Hematopoietic multipotent progenitor cell treated with erythropoietin and hydrocortisone succinate and interleukin-3 and kit ligand, for 8 days (in vitro differentiated cells): ENCODE results near the gene FBXW9.
"Not testable (repeated sequence)": the region's sequence is repeated elsewhere in the genome, so short reads cannot be mapped to it uniquely, and the experiment has no call there.

Experiments
- DNase-seq: peaks from one replicate; pipeline ENCODE4 v3.0.0-alpha.2; 2015

Gene FBXW9

DNA sequence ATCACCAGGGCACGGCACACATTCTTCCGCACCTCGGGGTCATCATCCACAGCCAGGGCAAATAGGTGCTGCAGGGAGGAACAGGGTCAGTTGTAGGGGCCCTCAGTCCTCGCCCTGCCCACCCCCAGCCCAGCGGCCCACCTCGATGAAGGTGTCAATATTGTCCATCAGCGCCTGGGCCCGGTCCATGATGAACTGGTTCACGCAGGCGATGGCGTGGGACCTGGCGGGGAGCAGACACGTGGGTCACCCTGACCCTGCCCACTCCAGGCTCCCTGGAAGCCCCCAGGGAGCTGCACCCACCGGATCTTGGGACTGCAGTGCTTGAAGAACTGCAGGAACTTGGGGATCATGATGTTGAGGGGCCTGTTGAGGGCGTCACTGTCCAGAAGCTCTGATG is 18.7 kb upstream of the FBXW9 start:
- DNase-seq = no peak

DNA sequence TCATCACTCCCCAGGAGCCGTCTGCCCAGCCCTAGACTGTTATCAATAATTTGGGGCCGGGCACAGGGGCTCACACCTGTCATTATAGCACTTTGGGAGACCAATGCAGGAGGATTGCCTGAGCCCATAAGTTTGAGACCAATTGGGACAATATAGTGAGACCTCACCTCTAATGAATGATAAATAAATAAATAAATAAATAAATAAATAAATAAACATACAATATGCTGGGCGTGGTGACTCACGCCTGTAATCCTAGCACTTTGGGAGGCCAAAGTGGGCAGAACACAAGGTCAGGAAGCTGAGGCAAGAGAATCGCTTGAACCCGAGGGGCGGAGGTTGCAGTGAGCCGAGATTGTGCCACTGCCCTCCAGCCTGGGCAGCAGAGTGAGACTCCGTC is 16.9 kb upstream of the FBXW9 start:
- not testable (repeated sequence) for DNase-seq

DNA sequence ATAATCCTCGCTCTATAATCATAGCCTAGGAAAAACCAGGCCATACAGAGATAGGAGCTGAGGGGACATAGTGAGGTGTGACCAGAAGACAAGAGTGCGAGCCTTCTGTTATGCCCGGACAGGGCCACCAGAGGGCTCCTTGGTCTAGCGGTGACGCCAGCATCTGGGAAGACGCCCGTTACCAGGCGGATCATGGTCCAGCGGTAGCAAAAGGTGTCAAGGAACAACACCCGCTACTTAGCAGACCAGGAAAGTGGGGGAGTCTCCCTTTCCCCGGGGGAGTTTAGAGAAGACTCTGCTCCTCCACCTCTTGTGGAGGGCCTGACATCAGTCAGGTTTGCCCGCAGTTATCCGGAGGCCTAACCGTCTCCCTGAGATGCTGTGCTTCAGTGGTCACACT is 15.6 kb upstream of the FBXW9 start:
- DNase-seq = not testable (repeated sequence)

DNA sequence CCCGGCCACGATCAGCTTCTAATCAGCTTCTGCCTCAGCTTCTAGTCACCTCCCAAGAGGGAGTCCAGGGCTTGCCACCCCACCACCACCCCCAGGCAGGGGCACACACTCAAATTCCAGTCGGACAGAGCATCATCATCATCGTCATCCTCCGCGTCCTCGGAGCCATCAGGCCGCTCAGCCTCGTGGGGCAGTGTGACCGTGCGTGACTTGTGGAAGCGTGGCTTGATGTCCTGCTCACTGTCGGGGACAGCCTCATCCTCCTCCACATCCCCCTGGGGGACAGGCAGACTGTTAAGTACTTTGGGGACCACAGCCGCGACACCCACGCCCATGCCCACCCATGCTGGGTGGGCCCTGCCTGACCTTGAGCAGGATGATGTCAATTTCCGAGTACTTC is 14.8 kb upstream of the FBXW9 start:
- no peak for DNase-seq

DNA sequence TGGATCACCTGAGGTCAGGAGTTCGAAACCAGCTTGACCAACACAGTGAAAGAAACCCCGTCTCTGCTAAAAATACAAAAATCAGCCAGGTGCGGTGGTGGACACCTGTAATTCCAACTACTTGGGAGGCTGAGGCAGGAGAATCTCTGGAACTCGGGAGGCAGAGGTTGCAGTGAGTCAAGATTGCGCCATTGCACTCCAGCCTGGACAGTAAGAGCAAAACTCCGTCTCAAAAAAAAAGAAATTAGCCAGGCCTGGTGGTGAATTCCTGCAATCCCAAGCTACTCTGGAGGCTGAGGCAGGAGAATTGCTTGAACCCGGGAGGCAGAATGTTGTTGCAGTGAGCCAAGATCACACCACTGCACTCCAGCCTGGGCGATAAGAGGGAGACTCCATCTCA is 12.2 kb upstream of the FBXW9 start:
- no peak for DNase-seq

DNA sequence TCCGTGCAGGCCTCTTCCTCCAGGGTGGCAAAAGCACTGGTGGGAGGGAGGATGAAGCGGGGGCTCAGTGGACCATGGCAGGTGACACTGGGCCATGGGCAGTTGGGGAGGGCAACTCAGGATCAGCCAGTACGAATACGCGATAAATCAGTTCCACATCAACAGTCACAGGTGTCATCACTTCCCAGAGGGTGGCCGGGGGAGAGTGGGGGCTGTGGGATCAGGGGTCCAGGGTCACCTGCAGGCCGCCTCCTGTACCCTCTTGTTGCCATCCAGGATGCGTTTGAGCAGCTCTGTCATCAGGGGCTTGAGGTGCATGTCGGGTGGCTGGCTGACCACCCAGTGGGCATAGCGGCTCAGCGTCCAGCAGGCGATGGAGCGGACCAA is 9.9 kb upstream of the FBXW9 start:
- no peak for DNase-seq

DNA sequence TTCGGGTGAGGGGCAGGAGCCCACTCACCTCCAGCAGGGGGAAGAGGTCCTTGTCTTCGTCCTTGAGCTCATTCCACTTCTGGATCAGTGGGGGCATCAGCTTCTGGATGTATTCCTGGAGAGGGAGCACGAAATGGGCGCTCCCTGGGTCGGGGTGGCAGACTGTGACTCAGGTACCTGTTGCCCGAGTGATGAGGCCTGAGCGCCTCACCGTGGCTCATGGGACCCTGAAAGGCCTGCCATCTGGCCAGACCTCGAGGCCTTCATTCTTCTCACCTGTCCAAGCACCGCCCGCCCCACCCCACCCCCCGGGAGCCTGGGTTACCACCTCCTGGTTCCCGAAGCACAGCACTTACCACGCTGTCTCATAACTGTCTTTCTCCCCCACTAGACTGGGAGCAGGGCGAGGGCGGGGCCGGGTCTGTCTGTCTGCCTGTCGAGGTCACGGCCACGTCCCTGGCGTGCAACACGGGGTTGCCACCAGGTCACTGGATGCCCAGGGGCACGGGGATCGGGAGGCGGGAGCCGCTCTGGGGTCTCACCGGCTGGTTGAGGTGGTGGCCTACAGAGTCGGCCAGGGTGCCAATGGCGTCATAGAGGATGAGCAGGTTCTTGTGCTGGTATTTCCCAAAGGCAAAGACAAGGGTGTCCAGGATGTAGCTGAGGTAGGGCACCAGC is 9.4 kb upstream of the FBXW9 start:
- no peak for DNase-seq

DNA sequence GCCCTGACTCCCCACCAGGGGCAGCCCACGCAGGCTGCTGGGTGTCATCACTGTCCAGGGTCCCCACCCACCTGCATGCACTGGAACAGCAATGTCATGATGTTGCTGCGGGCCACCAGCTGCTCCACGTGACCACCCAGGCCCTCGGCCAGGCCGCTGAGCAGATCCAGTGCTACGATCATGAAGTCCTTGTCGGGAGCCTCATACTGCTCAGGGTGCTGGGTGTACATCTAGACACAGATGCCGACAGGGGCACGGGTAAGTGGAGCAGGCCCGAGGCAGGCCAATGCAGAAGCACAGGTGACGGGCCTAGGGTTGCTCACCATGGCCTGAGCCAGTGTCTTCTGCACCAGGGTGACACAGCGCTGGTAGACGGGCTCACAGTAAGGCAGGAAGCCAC is 8.7 kb upstream of the FBXW9 start:
- no peak for DNase-seq

DNA sequence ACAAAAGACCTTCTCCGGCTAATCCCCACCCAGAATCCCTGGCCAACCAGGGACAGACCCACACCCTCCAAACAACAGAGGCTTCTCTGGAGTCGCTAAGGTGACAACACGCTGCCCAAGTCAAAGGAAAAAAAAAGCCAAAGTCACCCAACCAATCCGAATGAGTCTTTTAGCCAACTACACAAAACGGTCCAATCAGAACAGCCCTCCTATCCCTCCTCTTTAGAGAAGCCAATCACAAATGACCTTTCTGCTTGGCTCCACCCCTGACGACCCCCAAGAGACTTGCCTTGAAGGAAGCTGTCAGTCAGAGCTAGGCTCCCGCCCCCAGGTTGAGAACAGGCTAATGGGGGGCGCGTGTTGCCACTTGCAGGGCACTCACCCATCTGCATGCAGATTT is 6.6 kb upstream of the FBXW9 start:
- peak; percentile 75 for DNase-seq

DNA sequence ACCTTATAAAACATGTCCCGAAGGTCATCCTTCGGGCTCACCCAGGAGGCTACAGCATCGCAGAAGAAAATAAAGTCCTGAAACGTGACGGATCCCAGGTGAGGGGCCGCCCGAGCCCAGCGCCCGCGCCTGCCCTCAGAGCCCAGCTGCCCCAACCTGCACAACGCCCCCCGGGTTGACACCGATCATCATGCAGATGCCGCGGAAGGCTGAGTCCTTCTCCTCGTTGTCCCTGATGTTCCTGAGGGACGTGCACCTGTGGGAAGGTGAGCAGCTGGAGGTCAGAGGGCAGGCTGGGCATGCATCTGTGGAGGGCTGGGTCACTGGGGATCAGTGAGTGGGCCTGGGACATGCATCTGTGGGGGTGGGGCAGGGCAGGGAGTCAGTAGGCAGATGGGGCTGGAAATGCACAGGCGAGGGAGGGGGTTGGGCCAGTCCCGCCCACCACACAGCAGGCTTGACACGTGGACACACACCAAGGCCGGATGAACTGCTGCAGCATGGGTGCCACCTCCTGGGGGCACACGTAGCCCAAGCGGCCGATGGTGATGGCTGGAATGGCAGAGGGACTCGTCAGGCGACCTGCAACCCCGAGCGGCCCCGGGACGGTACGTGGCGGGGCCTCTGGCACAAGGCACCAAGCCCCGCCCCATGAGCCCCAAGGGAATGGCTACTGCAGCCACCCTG is 5.3 kb upstream of the FBXW9 start:
- DNase-seq = no peak

DNA sequence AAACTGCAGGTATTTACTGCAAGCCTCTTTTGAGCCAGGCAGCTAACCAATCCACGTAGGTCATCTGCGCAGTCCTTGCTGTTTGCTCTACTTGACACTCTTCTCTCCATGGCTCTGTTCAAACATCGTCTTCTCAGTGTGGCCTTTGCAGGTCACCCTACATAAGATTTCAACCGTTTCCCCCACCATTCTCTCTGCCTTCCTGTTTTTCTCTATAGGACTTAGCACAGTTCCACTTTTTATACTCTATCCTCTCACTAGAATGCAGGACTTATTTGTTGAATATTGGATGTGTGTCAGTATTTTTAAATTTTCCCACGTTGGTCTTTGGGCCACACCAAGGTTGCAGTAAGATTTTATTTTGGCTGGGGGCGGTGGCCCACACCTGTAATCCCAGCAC is 1.7 kb upstream of the FBXW9 start:
- no peak for DNase-seq

DNA sequence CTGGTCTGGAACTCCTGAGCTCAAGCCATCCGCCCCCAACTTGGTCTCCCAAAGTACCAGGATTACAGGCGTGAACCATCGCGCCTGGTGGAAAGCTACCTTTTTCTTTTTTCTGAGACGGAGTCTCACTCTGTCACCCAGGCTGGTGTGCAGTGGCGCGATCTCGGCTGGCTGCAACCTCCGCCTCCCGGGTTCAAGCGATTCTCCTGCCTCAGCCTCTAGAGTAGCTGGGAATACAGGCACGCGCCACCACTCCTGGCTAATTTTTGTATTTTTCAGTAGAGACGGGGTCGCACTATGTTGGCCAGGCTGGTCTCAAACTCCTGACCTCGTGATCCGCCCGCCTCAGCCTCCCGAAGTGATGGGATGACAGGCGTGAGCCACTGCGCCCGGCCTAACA is 994 bp upstream of the FBXW9 start:
- DNase-seq = not testable (repeated sequence)

DNA sequence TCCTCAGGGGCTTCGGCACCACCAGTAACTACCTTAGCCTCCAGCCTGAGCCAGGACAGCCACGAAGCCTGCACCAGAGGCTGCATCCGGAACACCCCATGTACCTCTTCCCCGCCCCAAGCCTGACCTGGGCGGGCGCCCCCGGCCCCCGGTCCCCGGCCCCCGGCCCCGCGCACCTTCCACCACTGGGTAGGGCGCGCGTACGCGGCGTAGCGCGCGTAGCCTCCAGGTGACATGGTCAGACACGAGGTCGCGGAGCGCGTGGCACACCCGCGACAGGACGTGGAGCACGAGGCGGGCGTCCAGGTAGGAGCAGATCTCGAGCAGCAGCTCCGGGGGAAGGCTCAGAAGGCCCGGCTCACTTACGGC is 450 bp downstream of the FBXW9 start:
- no peak for DNase-seq

DNA sequence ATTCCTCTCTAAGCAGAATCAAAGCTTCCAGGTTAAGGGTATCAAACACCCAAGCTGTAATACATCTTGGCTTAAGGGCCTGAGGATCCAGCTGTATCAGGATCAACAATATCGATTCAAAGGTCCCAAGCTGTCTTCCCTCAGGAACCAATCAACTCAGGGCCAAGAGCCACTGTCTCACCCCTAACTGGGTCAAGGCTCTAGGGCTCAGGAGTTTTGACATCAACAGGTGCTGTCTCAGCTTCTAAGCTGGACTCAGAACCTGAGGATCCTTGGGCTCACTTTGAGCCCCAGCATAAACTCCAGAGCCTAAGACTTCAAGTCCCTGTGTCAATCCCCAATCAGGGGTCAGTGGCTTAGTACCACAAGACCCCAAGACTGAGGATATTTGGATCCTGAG is 917 bp downstream of the FBXW9 start:
- DNase-seq = no peak

DNA sequence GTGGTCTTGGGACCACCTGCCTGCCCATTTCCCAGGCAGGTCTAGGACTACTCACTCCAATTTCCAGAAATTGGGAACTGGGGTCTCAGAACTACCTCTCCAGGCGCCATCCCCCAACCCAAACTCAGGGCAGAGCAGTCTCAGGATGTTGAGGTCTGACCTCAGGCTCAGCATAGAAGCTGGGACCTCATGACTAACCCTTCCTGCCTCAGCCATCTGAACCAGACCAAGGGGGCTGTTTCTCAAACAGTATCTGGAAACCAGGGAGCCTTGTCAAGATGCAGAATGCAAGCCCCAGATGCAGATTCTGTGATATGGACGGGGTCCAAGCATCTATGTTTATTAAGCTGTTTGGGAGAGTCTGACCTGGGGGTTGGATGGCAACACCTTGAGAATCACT is 1.3 kb downstream of the FBXW9 start:
- DNase-seq = no peak

DNA sequence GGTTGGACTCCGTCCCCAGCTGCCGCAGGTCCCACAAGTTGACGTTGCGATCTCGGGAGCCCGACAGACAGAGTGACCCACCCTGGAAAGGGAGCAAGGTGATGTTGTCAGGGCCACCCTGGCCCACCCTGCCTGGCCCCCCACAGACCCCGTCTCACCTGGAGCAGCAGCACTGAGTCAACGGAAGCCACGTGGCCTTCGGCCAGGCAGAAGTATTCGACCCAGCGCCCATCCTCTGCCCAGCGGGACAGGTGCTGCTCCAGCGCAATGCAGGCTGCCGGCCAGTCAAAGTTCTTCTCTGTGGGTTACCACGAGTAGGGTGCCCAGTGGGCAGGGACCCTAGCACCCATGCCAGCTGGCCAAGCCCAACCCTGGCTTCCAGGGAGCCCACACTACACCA is 1.8 kb downstream of the FBXW9 start:
- no peak for DNase-seq

DNA sequence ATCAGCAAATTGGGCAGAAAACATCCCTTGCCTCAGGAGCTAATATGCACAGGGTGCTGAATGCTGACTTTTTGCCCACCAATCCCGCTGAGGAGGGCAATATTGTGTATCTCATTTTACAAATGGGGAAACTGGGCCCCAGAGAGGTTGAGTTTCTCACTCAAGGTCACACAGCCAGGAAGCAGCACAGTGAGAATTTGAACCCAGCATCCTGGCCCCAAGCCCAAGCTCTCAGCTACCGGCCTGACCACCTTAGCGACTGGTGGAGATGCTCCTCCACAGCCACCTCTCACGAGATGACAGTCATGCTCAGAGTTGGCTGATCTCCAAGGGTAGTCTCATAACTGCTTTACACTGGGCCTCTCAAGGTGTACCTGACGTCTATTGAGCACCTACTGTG is 3.5 kb downstream of the FBXW9 start:
- DNase-seq = no peak

DNA sequence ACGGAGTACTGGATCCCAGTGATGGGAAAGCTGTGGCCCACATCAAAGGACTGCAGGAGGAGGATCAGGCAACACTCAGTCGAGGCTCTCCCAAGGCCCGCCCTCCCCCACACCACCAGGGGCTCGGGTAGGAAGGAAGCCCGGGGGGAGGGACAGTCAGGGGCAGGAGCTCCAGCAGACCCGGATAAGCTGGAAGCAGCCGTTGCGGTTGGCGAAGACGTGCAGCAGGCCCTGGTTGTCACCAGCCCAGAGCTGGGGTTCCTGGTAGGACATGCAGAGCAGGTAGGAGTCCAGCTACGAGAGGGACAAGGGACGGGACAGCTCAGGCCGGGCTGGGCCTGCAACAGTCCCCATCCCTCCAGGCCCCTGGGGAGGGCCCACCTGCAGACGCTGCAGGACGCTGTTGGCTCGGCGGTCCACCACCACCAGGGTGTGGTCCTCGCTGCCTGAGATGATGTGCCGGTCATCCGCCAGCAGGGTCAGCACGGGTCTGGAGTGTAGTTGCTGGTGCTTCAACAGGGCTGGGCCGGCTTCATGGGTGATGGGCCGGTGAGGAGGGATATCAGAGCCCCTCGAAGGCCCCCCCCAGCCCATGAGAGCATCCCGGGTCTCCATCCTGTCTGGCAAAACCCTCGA is 6.7 kb downstream of the FBXW9 start:
- no peak for DNase-seq

DNA sequence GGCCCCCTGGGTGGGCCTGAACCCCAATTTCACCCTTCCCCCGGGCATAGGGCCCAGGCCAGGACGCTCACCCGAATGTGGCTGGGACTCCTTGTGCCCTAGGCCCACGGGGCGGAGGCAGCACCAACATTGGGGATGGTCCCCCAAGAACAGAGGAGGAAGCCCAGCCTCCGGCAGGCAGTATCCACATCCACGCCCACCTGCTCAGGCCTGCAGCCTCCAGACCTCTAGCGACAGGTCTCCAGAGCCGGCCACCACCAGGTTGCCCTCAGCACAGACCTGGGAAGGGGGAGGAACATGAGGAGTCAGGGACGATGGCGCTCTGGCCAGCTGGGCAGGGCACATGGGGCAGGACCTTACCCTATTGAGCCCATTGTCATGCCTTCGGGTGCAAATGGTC is 7.4 kb downstream of the FBXW9 start:
- DNase-seq = no peak

DNA sequence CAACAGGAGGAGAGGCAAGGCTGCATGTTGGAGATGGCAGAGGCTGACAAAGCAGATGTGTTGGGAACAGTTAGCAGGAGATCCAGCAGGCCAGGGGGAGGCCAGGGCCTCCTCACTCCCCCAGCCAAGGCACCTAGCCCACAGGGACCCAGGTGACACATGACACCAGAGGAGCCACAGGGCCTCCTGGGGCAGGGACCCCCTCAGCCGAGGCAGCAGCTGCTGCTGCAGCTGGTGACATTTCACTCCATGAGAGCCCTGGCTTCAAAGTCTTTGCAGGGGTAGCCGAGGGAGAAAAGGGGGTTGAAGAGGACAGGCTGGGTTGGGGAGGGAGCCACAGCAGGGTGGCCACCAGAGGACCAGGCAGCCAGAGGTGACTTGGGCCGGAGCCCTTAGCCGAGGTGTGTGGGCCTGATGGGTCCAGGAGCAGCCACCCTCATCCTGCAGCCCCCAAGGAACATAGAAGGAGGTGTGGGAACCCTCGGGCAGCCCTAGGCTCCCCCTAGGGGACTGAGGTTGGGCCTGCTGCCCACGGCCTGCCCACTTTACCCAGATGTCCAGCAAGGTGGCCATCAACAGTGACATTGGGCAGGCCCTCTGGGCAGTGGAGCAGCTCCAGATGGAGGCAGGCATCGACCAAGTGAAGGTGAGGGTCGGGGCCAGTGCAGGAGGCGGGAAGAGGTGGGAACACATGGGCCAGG is 8.8 kb downstream of the FBXW9 start, which contains the start of gene GNG14:
Gene GNG14 (plus strand): TSS at position 503 of the 701 bp plus-strand sequence. CDS start 51 bp downstream, at position 554.
- no peak for DNase-seq

DNA sequence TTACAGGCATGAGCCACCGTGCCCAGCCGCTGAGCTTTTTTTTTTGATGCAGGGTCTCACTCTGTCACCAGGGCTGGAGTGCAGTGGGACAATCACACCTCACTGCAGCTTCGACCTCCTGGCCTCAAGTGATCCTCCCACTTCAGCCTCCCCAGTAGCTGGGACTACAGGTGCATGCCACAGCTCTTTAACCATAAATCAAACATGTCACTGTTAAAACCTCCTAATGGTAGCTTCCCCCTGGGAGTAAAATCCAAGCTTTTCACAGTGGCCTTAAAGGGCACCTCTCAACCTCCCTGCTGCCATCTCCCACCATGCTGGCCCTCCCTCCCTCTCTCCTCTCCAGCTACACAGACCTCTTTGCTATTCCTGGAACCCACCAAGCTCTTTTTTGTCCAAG is 10.6 kb downstream of the FBXW9 start:
- DNase-seq = no peak

DNA sequence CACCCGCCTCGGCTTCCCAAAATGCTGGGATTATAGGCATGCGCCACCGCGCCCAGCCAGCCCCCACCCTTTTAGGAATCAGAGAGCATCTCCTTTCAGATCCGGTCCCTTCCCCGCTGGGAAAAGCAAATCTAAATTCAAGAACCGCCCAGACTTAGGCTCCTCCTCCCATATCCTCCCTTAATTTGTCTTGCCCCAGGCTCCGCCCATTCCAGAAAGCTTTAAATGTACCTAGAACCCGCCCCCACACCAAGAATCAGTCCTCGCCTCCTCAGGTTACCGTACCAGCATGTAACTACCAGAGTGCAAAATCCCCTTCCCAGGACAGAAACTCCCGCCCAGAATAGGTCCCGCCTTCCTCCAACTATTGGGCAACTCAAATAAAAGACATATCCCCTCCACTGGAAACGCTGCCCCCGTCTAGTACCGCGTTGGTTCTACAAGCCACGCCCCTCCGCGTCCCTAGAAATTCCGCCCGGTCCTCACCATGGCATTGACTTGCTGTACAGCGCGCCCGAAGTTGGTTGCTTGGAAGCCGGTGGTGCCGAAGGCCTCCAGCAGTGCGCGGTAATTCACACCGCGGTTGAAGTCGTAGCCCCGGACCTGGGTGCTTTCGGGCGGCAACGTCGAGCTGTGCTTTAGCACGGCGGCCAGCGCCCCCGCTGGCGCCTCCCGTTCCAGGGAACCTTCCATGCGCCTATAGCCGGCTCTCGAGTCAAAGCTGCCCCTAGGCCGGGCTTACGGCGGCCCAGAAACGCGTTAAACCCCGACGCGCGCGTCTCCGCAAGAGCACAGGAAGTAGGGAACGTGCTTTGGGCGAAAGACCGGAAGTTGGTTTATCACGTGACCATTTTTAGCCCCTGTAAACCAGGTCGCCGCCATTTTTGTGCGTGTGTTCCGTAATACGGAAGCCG is 15.1 kb downstream of the FBXW9 start, which contains the start of gene DHPS:
Gene DHPS (minus strand): TSS at position 807 of the 914 bp plus-strand sequence. CDS start 114 bp downstream, at position 693.
- peak; percentile 97 for DNase-seq

DNA sequence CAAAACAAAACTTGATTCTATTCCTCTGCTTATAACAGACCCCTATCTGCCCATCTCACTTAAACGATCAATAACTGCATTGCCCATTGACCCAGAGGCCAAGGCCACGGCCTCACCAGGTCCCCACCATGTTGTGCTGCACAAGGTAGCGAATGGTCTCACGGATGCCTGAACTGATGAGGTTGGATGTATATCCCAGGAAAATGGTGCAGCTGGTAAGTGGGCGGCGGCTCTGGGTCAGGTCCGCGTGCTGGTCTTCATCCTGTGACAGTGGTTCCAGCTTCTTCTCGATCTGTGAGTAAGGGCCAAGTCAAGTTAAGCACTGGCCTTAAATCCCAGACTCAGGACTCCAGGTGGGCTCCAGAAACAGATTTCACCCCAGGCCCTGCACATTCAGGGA is 16.4 kb downstream of the FBXW9 start:
- no peak for DNase-seq
